ENCODE results near the gene ECT2.
"Not testable (repeated sequence)": the region's sequence is repeated elsewhere in the genome, so short reads cannot be mapped to it uniquely, and the experiment has no call there.

The ECT2 gene

DNA sequence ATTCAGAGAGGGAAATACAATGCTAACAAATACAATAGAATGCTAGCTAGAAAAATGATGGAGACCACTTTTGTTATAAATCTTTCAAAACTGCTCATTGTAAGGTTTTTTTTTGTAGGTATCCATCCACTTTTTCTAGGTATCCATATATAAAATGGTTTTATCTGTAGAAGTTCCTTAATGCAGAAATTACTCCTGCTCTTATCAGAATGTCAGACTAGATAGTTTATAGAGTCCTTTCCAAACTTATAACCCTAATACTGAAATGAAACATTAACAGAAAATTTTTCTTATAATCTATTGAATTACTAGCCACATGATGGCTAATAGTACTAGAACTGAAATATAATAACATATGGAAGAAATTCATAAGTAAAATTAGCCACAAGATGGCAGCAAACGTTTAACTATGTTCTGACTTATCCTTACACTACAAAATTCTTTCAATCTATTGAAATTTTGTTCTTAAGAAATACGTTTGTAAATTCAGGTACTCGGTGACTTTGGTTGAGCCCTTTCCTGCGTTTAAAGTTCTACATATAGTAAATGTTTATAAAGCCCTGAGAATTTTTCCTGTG, 58.5 kb downstream of the ECT2 start:
- no peak for DNase-seq (ENCODE audit: low read depth in 2 of 2)

DNA sequence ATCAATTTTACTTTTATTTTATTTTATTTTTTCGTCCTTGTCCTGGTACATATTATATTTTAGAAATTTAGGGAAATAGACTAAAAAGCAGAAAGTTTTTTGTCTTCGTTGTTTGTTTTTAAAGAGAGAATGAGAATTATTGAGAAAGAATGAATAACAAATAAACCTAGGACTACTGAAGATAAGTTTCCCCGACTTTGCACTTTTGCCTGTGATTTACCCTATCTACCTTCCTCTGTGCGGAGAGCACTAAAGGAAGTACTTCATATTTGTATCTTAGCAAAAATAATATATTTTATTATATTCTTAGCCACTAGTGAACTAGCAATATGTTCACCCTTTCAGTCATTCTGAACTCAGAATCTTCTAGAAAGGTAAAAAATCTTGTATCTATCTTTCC, 60.6 kb downstream of the ECT2 start:
- no peak for DNase-seq (ENCODE audit: low read depth in 2 of 2)

DNA sequence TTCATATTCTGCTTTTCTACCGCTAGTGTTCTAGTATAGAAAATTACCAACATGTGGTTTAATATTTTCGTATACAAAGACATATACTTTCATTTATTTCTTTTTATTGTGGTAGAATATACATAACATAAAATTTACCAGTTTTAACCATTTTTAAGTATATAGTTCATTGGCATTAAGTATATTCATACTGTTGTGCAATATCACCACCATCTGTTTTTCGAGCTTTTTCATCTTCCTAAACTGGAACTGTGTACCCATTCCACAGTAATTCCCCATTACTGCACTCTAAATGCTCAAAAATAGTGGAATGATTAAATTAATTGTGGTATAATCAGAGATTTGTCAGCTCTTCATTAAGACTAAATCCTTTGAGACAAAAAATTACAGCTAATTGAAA, 62.9 kb downstream of the ECT2 start:
- DNase-seq (ENCODE audit: low read depth in 2 of 2): no peak

DNA sequence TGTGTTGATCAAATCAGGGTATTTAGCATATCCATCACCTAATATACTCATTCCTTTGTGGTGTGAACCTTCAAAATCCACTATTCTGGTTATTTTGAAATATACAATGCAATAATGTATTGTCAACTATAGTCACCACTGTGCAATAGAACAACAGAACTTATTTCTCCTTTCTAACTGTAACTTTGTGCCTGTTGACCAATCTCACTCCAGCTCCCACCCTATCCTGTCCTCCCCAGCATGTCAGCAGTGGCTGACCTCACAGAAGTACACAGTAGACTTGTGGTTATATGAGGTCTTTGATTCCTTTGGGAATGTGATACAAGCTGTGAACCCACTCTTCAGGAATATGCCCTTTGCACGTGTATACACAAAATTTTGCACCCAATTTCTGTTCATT, 64.2 kb downstream of the ECT2 start:
- no peak for DNase-seq (ENCODE audit: low read depth in 2 of 2)

DNA sequence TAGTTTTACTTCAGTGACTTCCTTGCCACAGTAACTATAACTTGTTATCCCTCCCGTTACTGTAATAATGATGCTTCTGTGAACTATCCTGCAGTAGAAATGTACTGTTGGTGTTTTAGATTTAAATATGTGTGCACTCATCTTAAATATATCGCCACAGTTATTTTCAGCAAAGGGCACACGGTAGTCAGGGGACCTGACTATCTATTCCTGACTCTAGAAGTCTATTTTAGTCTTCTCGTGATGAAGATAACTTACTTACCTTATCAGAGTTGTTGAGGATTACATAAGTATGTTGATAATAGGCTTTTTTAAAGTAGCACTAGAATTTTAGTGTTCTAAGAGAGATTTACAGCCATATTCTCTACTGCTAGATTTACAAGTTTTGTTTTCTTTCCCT, 65.3 kb downstream of the ECT2 start:
- no peak for DNase-seq (ENCODE audit: low read depth in 2 of 2)

DNA sequence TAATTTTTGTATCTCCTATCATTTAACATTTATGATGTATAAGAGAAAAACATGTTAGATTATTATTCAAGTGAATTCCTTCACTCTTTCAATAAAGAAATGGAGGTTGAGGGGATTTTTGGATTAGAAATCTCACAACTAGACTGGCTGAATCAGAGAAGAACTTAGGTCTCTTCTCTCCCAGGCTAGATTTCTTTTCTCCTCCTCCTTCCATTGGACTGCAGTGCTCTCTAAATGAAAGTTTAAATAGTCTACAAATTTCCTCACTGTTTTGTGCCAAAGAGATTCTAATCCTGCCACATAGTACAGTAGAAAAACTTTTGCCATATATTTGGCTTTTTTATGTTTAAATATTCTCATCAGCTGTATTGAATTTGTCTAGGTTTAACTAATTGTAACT, 65.8 kb downstream of the ECT2 start:
- no peak for DNase-seq (ENCODE audit: low read depth in 2 of 2)

- DNase-seq (ENCODE audit: low read depth in 2 of 2): no peak
Measured at GRCh38 chr3:172816968-172817367, 66.4 kb downstream of the ECT2 start.

- no peak for DNase-seq (ENCODE audit: low read depth in 2 of 2)
Measured at GRCh38 chr3:172820492-172820891, 70.0 kb downstream of the ECT2 start.

GRCh38 chr3:172824229-172824628, 73.7 kb downstream of the ECT2 start:
- no peak for DNase-seq (ENCODE audit: low read depth in 2 of 2)

DNA sequence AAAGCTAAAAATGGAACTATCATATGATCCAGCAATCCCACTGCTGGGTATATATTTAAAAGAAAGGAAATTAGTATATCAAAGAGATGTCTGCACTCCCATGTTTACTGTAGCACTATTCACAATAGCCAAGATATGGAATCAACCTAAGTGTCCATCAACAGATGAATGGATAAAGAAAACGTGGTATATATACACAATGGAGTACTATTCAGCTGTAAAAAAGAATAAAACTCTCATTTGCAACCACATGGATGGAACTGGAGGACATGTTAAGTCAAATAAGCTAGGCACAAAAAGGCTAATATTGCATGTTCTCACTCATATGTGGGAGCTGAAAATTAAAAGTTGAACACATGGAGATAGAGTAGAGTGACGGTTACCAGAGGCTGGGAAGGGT, 76.7 kb downstream of the ECT2 start:
- DNase-seq (ENCODE audit: low read depth in 2 of 2): not testable (repeated sequence)

DNA sequence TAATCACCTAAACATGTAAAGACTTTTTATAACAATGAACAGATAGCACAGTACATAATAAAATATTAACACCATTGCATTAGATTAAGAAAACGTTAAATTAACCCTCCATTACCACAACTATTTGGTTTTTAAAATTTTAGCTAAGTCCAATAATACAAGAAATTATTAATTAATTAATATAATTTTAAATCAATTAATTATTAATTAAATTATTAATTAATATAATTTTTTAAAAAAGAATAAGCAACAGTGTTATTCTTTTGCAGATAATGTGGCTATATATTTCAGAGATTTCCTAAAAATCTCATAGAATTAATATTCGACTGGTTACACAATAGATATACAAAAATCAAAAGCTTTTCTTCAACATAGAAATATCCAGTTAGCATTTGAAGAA, 82.5 kb downstream of the ECT2 start:
- DNase-seq (ENCODE audit: low read depth in 2 of 2): no peak

- no peak for DNase-seq (ENCODE audit: low read depth in 2 of 2)
Measured at GRCh38 chr3:172836390-172836997, 86.0 kb downstream of the ECT2 start.

GRCh38 chr3:172839679-172840078, 89.2 kb downstream of the ECT2 start:
- DNase-seq (ENCODE audit: low read depth in 2 of 2): no peak

DNA sequence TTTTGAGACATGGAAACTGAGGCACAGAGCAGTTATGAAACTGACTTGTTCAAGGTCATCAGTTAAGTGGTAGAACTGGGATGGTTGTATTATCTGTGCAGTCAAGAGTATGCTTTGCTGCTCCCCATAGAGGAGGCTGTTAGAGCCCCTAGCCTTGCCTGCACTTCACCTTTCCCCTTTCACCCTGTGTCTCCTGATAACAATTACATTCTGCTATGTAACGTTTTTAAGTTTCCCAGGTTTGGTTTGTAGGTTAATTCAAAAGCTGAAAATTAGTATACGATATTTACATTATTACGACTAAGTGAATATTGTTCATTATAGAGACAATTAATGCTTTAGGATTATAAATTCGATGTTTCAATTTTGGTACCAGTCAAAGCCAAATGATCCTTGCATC, 89.9 kb downstream of the ECT2 start:
- no peak for DNase-seq (ENCODE audit: low read depth in 2 of 2)

DNA sequence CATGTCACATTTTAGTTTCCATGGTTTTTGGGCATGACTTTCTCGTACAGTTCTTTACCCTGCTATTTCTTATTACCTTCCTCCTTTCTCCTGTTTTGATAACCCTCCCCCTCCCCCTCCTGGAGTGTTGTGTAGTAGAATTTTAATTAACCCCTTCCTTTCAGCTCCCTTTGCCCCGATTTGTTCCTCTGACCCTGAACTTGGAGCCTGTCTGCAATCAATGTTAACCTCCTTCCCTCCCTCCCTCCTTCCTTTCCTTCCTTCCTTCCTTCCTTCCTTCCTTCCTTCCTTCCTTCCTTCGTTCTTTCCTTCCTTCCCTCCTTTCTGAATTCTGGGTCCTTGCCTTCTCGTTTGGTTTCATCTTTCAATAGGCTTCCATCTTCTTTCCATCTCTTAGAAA, 90.4 kb downstream of the ECT2 start:
- no peak for DNase-seq (ENCODE audit: low read depth in 2 of 2)

GRCh38 chr3:172844428-172844827, 93.9 kb downstream of the ECT2 start:
- DNase-seq (ENCODE audit: low read depth in 2 of 2): no peak

DNA sequence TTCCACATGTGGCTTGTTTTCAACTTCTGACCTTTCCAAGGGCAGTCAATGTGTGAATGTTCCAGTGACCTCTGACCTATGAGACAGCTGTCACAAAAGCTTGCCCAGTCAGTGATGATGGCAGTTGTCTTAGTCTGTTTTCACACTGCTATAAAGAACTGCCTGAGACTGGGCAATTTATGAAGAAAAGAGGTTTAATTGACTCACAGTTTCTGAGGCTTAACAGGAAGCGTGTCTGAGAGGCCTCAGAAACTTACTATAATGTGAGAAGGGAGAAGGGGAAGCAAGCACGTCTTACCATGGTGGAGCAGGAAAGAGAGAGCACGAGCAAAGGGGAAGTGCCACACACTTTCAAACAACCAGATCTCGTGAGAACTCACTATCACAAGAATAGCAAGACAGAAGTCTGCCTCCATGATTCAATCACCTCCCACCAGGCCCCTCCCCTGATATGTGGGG, 95.6 kb downstream of the ECT2 start:
- DNase-seq (ENCODE audit: low read depth in 2 of 2): no peak

- DNase-seq (ENCODE audit: low read depth in 2 of 2): no peak
Measured at GRCh38 chr3:172846706-172847105, 96.2 kb downstream of the ECT2 start.

DNA sequence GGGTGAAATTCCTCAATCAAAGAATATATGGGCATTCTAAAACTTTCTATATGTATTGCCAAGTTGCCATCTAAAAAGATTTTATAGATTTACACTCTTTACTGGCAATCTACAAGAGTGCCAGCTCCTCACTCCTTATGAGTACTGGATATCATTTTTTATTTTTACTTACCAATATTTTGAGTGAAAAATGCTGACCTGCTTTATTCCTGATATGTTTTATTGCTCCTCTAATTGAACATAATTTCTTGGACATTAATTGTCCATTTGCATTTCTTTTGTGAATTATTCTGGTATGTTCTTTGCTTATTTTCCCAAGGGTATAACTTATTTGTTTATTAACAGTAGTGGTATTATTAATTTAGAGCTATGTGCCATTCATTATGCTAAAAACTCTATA, 96.8 kb downstream of the ECT2 start:
- no peak for DNase-seq (ENCODE audit: low read depth in 2 of 2)

DNA sequence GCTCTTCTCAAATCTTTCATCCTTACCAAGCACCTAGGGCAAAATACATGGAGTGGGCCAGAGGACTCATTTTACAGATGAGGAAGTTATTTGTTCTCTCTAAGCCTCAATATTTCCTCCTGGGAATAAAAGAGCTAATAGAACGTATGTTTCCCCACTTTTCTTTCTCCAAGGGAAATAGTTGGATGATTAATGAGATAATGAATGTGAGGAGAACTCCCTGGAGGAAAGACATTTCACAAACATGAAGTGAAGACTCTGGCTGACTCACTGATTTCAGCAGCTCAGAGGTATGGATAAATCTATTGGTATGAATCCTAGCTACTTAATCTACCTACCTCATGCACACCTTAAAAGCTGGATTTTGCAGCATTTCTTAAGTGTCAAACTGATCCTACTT, 98.4 kb downstream of the ECT2 start:
- no peak for DNase-seq (ENCODE audit: low read depth in 2 of 2)

DNA sequence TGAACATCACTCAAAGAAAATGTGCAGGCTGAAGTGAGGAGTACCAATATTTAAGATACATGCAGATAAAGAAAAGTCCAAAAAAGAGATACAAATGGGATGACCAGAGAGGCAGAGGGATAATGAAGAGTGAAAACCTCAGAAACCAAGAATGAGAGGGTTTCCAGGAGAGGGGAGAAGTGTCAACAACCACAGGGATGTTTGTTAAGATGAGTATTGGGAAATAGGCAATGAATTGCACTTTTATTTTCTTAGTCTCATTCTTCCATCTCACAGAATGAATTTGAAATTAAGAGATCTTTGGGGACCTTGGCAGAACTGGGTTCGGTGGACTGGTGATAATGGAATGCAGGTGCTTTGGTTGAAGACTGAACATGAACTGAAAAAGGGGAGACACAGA, 102.5 kb downstream of the ECT2 start:
- no peak for DNase-seq (ENCODE audit: low read depth in 2 of 2)

- DNase-seq (ENCODE audit: low read depth in 2 of 2): no peak
Measured at GRCh38 chr3:172853921-172854666, 103.6 kb downstream of the ECT2 start.

DNA sequence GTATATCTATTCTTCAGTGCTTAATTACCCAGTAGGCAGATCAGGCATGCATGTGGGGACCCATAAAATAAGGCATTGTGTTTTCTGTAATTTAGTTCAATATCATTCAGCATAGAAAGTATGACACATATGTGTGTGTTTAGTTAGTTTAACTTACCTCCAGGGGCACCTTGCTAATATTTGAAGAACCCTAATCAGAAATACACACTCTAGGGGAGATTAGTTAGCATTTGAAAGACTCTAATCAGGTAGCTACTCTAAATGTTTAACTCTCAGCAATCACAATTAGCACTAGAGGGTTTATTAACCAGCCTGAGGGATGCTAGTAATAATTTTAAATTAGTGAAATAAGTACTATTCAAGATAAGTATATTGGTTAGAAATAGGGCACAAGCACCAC, 104.5 kb downstream of the ECT2 start:
- no peak for DNase-seq (ENCODE audit: low read depth in 2 of 2)
